Parathyroid adenoma (tissue), 2 donors: Measurements from ENCODE around the gene CABCOCO1.
"Not testable (repeated sequence)": the region's sequence is repeated elsewhere in the genome, so short reads cannot be mapped to it uniquely, and the experiment has no call there.

ENCODE experiments used
- H2AFZ ChIP-seq: fragments of 300-600 bp; sonication (generic); one replicate; pipeline ENCODE4 v1.7.0; 2017; ENCODE audit warnings: antibody characterized with exemption, mild to moderate bottlenecking
- H3K27ac ChIP-seq: fragments of 300-600 bp; sonication (generic); one replicate; pipeline ENCODE4 v1.7.0; 2017
- H3K27me3 ChIP-seq: fragments of 300-600 bp; sonication (generic); one replicate; pipeline ENCODE4 v1.7.0; 2017; ENCODE audit warnings: low read length; ENCODE audit not compliant: control insufficient read depth, insufficient read depth
- H3K36me3 ChIP-seq: fragments of 300-600 bp; sonication (generic); one replicate; pipeline ENCODE4 v1.7.0; 2017; ENCODE audit warnings: low read length; ENCODE audit not compliant: control insufficient read depth, insufficient read depth
- H3K4me1 ChIP-seq: fragments of 300-600 bp; sonication (generic); one replicate; pipeline ENCODE4 v1.7.0; 2017; ENCODE audit warnings: control low read depth
- H3K4me2 ChIP-seq: fragments of 300-600 bp; sonication (generic); one replicate; pipeline ENCODE4 v1.7.0; 2017; ENCODE audit warnings: low read length
- H3K4me3 ChIP-seq: fragments of 300-600 bp; sonication (generic); one replicate; pipeline ENCODE4 v1.7.0; 2017; ENCODE audit warnings: low read depth, low read length
- H3K79me2 ChIP-seq: fragments of 300-600 bp; sonication (generic); one replicate; pipeline ENCODE4 v1.7.0; 2017; ENCODE audit warnings: control low read depth
- H3K9ac ChIP-seq: fragments of 300-600 bp; sonication (generic); one replicate; pipeline ENCODE4 v1.7.0; 2017; ENCODE audit warnings: mild to moderate bottlenecking
- H3K9me3 ChIP-seq: fragments of 300-600 bp; sonication (generic); one replicate; pipeline ENCODE4 v1.7.0; 2017; ENCODE audit warnings: low read length; ENCODE audit not compliant: control insufficient read depth
- TF ChIP-seq, protein P1 (sequence below): fragments of 300-600 bp; sonication (generic); IDR thresholded peaks from one replicate; pipeline ENCODE4 v1.7.0; 2017; ENCODE audit warnings: antibody characterized with exemption, mild to moderate bottlenecking
- donor health status: primary hyperparathyroidism.

The CABCOCO1 gene

GRCh38 chr10:61731638-61732037 is 68.9 kb downstream of the CABCOCO1 start:
- Histone ChIP-seq H3K4me2 (no peak overlapping the region), H3K36me3 (no peaks in the 10 kb centered on the region), H3K27me3 (peaks cover 3% of the 10 kb centered on the region)

GRCh38 chr10:61732629-61733278 is 70.0 kb downstream of the CABCOCO1 start:
- Histone ChIP-seq H3K4me2 (no peak overlapping the region), H3K36me3 (no peaks in the 10 kb centered on the region)

More at GRCh38 chr10:61731638-61732037, 68.9 kb downstream of the CABCOCO1 start:
- TF ChIP-seq, protein P1, sequence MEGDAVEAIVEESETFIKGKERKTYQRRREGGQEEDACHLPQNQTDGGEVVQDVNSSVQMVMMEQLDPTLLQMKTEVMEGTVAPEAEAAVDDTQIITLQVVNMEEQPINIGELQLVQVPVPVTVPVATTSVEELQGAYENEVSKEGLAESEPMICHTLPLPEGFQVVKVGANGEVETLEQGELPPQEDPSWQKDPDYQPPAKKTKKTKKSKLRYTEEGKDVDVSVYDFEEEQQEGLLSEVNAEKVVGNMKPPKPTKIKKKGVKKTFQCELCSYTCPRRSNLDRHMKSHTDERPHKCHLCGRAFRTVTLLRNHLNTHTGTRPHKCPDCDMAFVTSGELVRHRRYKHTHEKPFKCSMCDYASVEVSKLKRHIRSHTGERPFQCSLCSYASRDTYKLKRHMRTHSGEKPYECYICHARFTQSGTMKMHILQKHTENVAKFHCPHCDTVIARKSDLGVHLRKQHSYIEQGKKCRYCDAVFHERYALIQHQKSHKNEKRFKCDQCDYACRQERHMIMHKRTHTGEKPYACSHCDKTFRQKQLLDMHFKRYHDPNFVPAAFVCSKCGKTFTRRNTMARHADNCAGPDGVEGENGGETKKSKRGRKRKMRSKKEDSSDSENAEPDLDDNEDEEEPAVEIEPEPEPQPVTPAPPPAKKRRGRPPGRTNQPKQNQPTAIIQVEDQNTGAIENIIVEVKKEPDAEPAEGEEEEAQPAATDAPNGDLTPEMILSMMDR = no peak
- Histone ChIP-seq H2AFZ (no peak overlapping the region), H3K79me2 (no peaks in the 10 kb centered on the region), H3K4me3 (no peak overlapping the region), H3K9me3 (no peaks in the 10 kb centered on the region), H3K27ac (no peak overlapping the region), H3K4me1 (no peaks in the 10 kb centered on the region), H3K9ac (no peak overlapping the region)

GRCh38 chr10:61733358-61733940 is 70.7 kb downstream of the CABCOCO1 start:
- TF ChIP-seq, protein P1 = peak; percentile 35
- H3K27me3 ChIP-seq = peaks cover 3% of the 10 kb centered on the region
- no peak overlapping the region for H3K9ac ChIP-seq
- no peak overlapping the region for H3K4me3 ChIP-seq
- no peaks in the 10 kb centered on the region for H3K79me2 ChIP-seq
- H3K27ac ChIP-seq = no peak overlapping the region
- H3K36me3 ChIP-seq = no peaks in the 10 kb centered on the region
- H3K4me1 ChIP-seq = no peaks in the 10 kb centered on the region
- H3K9me3 ChIP-seq = no peaks in the 10 kb centered on the region
- H3K4me2 ChIP-seq = no peak overlapping the region
- no peak overlapping the region for H2AFZ ChIP-seq

More at GRCh38 chr10:61732629-61733278, 70.0 kb downstream of the CABCOCO1 start:
- H3K4me1 ChIP-seq = no peaks in the 10 kb centered on the region
- no peak overlapping the region for H3K9ac ChIP-seq
- H3K27ac ChIP-seq = no peak overlapping the region
- H3K27me3 ChIP-seq = peaks cover 3% of the 10 kb centered on the region
- H2AFZ ChIP-seq = no peak overlapping the region
- H3K79me2 ChIP-seq = no peaks in the 10 kb centered on the region
- no peaks in the 10 kb centered on the region for H3K9me3 ChIP-seq
- TF ChIP-seq, protein P1 = no peak
- no peak overlapping the region for H3K4me3 ChIP-seq

- no peak overlapping the region for H2AFZ ChIP-seq
- no peaks in the 10 kb centered on the region for H3K36me3 ChIP-seq
- no peak overlapping the region for H3K9ac ChIP-seq
- H3K27ac ChIP-seq = no peak overlapping the region
- no peak overlapping the region for H3K4me3 ChIP-seq
- no peaks in the 10 kb centered on the region for H3K9me3 ChIP-seq
- H3K79me2 ChIP-seq = no peaks in the 10 kb centered on the region
- H3K4me2 ChIP-seq = no peak overlapping the region
- no peaks in the 10 kb centered on the region for H3K4me1 ChIP-seq
- TF ChIP-seq, protein P1 = no peak
- H3K27me3 ChIP-seq = peaks cover 3% of the 10 kb centered on the region
These were observed 73.2 kb downstream of the CABCOCO1 start for GRCh38 chr10:61735882-61736281.

- H3K9ac ChIP-seq, H3K4me2 ChIP-seq, H2AFZ ChIP-seq, H3K27me3 ChIP-seq, H3K4me1 ChIP-seq, H3K4me3 ChIP-seq, H3K9me3 ChIP-seq, H3K27ac ChIP-seq, H3K36me3 ChIP-seq, H3K79me2 ChIP-seq: not testable (repeated sequence)
These were observed 74.7 kb downstream of the CABCOCO1 start for GRCh38 chr10:61737455-61737854.
